ENCODE data around the gene TFIP11. TPM values are rescaled to one million over a fixed set of nuclear protein-coding genes. Genes with fewer than 3 reads are reported as not detected.
A peak's percentile ranks its signal among the peaks of the same experiment; 100 is the strongest.

TFIP11 gene
- total RNA-seq: 40.6 and 46.4 TPM in 2 replicates

DNA sequence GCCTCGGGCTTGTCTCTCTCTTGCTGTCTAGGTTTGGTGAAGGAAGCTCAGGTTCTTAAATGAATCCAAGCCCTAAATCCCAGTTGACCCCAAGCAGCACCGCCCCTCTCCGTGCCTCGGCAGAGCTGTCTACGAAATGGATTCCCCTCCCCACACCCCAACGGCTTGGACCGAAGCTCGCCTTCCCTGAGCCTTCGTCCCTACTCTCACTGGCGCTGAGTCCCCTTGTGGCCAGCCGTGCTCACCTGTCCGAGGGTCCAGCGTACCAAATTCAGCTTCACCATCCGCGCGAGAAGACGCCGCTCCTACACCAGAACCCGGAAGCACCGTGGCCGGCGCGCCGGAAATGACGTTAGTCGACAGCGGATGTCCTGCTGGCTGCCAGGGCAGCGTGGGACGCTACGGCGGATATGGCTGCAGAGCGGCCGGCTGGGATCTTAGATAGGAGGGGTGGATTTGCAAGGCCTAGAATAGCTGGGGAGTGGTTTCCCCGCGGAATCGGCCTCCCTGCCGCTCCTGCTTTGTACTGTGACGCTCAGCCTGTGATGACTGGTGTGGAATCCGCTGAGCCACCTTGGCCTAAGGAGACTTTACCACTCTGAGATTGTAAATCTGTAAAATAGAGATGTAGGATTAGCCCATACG lies at the start of gene TFIP11:
Gene TFIP11, minus strand, starts transcription at position 325 of the 645 bp plus-strand sequence. CDS start 2,201 bp downstream, outside the sequence.

DNA sequence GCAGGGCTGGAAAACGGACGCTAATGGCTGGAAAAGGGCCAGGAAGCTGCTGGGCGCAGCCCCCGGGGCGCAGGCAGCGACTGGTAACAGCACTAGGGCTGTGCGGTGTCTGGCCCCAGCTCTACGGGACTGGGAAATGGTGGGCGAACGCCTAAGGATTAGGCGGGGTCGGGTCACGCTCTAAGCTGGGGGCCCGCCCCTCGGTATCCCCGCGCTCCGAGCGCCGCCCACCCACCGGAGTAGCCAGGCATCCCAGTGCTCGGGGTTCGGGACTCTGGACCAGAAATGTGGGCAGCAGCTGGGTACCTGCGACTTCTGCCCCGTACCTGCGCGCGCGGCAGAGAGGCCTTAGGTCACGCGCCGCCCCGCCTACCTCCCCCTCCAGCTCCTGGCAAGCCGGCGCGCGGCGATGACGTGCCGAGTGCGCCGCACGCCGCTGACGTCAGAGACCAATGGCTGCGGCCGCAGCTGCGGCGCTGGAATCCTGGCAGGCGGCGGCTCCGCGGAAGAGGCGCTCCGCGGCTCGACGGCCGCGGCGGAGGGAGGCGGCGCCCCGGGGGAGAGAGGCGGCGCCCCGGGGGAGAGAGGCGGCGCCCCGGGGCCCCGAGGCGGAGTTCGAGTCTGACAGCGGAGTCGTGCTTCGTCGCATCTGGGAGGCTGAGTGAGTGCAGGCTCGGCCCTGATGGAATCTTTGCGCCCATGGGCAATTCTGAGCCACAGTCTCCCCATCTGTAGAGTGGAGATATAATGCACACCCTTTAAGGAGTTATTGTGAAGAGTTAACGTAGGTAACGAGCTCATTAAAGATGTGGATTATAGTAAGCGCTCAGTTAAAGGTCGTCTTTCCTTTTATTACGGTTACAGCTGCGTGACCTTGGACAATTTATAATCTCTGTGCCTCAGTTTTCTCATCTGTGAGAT lies 28.6 kb downstream of the TFIP11 start, which contains the start of the genes HPS4 and SRRD:
Gene HPS4, minus strand, starts transcription at position 345 of the 921 bp plus-strand sequence. CDS start 2,021 bp downstream, outside the sequence.
Gene SRRD, plus strand, starts transcription at position 439 of the 921 bp plus-strand sequence. Its CDS starts 14 bp downstream, at position 453.

Small RNA genes lying within 50 kb of the gene (small RNA-seq; reads per million reads assigned to genes)
- 3.6 reads per million, percentile 68 among the genes with 10 or more reads in this experiment for gene MIR548J

Other genes starting within 250 kb of the TFIP11 start
- 3.3 and 4.4 TPM in 2 replicates for gene ASPHD2, start 83.2 kb downstream of the TFIP11 start, total RNA-seq
- gene HPS4, start 28.7 kb downstream of the TFIP11 start, total RNA-seq: 34.4 and 42.2 TPM in 2 replicates
- 15.2 and 17.2 TPM in 2 replicates for gene SRRD, start 28.6 kb downstream of the TFIP11 start, total RNA-seq
- gene TPST2, start 77.7 kb upstream of the TFIP11 start, total RNA-seq: 34.2 and 38.1 TPM in 2 replicates
- gene CRYBB1, start 105.6 kb upstream of the TFIP11 start, total RNA-seq: not detected in 2 replicates
- not detected in 2 replicates for gene CRYBA4, start 109.5 kb upstream of the TFIP11 start, total RNA-seq
- gene MIAT, start 145.1 kb upstream of the TFIP11 start, total RNA-seq: 1.1 and 1.8 TPM in 2 replicates

Measured in hair follicle dermal papilla cell (primary cell).